COLO668 (cell line): ENCODE results near the gene GPR27.

Experiments used
- DNase-seq: peaks from one replicate; lab custom pipeline; 2025; ENCODE audit not compliant: unreplicated experiment; lab: John Stamatoyannopoulos, UW

Gene GPR27

DNA sequence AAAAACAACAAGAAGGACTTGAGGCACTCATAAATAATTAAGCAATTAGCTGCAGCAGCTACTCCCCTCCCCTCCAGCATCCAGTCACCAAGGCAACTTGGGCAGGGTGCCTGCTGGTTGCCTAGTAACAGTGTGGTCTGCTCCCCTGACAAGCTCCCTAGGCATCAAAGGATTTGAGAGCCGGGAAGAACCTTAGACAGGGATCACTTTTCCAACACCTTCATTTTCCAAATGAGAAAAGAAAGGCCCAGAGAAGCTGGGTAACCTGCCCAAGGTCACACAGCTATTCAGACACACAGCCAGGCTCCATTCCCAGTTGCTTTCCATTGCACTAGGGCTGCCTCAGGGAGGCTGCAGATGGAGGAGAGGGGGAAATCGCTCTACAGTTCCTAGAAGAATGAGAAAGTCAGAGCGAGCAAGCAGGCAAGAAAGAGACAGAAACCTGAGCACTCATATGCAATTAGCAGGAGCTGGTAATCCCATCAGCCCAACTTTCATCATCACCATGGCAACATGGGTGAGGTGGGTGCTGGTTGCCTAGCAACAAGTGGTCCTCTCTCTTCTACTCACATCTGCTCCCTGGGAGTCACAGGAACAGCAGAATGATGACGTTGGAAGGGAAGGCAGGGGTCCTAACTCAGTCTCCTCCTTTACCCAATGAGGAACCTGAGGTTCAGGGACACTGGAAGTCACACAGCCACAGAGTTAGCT lies 24.9 kb upstream of the GPR27 start:
- DNase-seq: peak; percentile 15

DNA sequence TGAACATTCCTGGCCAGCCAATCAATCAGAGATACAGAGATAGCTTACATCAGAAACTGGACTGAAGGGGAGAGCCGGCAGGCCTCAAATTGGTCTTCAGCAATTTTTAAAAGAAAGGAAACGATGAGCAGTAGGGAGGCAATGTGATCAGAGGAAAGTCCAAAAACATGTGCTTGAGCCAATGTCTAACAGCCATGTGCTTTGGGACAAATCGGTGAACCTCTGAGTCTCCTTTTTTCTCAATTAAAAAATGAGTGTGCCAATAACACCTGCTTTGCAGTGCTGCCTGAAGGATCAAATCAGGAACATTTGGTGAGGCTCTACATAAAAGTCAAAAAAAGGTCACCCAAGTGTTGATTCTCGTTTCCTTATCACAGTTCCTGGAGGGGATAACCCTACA lies 21.0 kb upstream of the GPR27 start:
- DNase-seq: no peak

DNA sequence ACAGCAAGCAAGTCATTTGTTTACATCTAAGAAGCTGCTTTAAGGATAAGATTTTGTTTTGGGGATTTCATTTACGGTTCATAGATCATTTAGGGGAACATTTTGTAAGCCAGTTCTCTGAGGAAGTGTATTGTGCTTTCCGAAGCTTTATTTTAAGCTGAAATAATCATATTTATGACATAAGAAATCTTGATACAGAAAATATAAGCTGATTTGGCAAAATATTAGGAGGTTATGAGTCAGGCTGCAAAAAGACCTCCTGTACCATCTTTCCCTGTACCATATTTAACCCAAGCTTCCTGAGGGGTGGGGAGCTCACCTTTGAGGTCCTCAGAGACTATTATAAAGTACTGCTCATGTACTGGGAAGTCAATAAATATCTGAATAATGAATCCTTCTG lies 20.3 kb upstream of the GPR27 start:
- no peak for DNase-seq

DNA sequence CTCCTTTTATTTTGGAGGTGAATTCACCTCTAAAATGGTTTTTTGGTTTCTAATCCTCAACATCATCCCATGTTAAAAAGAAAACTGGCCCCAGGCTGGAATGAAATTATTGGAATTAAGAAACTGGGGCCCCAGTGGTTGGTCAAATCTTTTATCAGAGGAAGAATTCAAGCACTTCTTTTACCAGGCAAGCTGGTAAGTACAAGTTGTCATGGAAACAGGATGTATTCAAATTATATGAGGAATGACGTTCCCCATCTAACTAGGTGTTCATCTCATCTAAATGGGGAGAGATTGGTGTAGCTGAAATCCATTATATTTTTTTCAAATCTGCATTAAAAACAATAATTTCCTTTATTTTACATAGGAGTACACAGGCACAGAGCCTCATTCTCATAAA lies 18.8 kb upstream of the GPR27 start:
- DNase-seq: no peak

DNA sequence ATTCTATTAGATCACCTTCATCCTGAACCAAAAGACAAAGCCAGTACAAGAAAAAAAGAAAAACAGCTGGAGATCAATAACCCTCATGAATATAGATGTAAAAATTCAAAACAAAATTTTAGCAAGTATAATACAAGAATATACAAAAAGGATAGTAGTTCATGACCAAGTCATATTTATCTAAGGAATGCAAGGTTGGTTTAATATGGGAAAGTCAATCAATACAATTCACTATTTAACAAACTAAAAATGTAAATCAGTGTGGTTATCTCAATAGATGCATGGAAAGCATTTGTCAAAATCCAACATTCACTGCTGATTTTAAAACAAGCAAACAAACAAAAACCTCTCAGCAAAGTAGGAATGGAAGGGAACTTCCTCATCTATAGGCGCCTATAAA lies 11.0 kb upstream of the GPR27 start:
- DNase-seq: no peak

DNA sequence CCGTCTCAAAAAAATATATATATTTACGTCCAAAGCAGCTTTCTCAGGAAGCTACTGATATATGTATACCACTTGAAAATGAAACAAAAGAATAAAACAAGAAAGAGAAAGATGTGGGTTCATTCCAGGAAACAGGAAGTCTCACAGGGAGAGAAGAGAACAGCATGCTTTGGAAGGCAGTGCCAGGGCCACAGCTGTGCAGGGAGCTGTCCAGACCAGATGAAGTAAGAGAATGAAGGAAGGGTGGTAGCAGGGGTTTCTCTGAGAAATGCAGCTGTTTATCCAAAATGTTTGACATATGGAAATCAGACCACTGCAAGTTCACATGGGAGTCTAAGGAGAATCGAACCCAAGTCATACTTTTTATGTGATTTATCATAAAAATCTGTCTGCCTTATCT lies 8.9 kb upstream of the GPR27 start:
- no peak for DNase-seq

DNA sequence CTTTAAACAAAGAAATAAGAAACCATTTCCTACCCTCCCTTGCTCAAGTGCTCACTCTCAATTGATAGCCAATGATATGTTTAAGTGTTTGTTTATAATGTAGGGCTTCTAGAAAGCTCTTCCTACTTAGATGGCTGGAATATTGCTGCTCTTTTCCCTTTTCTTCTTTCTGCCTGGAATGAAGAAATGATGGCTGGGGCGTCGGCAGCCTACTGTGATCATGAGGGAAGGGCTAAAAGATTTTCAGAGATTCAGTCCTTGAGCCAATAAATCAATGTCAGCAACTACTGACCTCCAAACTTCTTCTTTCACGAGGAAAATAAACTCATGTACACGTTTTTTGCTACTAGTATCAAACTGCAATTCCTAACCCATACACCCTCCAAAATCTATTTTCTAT lies 2.1 kb upstream of the GPR27 start:
- no peak for DNase-seq

DNA sequence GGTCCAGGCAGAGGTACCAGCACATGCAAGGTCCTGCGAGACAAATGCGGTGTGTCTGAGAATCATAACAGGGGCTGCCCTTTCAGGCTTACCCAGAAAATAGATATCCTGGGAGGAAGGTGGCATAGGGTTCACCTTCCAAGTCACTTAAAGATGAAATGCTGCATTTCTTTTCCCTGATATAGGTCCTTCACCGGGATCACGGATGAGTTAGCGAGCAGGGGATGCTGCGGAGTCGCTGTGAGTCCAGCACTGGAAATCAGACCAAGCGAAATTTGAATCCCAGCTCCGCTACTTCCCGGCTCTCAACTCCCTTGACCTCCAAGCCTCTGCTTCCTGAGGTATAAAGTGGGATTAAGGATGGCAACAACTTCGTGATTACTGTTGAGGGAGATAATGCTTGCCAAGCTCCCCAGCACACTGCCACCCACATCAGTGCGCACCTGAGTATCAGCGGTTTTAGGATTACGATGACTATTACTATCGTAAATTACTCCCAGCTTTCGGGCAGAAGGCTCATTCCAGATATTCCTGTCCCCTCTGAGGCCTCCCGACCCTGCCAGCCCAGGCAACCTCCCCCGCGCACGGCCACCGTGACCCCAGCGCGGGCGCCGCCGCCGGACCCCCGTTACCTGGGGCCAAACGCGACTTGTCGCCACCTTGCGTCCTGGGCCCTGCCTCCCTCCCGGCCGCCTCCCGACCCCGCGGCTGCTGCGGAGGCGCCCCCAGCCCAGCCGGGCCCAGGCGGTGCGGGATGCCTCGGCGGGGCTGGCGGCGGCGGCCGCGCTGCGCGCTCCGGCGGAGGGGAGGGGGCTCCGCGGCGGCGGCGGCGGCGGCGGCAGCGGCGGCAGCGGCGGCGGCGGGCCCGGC lies 589 bp upstream of the GPR27 start:
- peak; percentile 48 for DNase-seq

DNA sequence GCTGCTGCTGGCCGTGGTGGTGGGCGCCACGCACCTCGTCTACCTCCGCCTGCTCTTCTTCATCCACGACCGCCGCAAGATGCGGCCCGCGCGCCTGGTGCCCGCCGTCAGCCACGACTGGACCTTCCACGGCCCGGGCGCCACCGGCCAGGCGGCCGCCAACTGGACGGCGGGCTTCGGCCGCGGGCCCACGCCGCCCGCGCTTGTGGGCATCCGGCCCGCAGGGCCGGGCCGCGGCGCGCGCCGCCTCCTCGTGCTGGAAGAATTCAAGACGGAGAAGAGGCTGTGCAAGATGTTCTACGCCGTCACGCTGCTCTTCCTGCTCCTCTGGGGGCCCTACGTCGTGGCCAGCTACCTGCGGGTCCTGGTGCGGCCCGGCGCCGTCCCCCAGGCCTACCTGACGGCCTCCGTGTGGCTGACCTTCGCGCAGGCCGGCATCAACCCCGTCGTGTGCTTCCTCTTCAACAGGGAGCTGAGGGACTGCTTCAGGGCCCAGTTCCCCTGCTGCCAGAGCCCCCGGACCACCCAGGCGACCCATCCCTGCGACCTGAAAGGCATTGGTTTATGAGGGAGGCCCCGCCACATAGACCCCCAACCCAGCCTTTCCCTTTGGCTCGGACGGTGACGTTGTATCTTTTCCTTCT lies 1.1 kb downstream of the GPR27 start:
- peak; percentile 56 for DNase-seq

DNA sequence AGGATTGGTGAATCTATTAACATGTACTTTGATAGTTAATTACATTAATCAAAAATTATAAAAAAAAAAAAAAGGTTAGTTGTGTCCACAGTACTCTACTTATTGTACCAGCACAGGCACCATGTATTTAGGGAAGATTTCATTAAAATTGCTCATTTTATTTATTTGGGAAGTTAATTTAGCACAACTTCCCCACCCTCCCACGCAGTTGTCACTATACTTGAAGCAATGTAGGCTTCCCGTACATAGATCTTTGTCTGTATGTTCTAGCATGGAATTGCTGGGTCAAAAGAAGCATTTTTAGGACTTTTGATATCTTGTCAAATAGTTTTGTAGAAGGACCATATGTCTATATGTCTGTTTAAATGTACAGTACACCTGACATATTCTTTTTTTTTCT lies 4.4 kb downstream of the GPR27 start:
- no peak for DNase-seq

DNA sequence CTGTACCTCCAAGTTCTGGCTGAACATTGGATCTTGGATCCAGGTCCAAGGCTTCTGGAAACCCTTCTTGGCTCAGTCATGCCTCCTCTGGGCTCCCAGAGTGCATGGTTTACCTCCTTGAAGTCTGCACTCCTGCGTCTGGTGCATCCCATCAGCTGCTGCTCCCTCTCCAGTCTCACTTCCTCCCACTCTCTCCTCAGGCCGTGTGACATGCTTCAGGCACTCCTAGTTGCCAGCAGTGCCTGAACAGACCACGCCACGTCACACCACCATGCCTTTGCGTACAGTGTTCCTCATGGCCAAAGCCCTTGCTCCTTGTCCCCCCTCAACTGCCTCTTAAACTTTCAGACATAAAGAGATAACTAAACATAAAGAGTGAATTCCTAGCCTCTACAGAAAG lies 5.7 kb downstream of the GPR27 start:
- DNase-seq: no peak

DNA sequence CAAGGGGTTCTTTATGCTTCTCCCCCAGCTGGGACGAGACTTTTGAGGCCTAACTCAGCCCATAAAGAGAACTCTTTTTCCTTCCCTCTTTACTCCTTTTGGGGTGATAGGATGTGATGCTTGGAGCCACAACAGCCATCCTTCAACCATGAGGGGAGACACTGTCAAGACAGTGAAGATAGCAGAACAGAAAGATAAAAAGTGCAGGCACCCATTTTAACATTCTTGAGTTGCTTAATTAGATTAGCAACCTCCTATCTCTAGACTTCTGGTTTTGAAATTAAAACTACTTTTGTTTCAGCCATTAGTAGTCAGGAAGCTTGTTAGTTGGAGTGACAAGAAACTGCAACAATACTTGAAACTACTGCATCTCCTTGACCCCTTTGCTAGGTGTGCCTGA lies 6.5 kb downstream of the GPR27 start:
- no peak for DNase-seq

DNA sequence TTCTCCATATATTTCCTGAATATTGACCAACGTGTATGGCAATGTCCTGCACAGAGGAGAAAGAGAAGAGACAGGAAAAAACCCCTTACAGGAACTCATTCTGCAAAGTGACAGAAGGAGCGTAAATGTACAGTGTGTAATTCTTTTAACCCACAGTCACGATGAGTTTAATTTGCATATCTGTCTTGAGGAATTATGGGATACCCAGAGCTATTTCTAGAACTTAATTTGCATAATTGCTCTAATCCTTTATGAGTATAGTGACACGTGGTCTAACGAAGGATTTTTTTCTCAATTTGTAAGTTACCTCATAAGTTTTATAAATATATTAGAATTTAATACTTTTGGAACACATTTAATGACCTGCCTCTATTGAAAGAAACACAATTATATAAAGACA lies 9.8 kb downstream of the GPR27 start:
- no peak for DNase-seq

DNA sequence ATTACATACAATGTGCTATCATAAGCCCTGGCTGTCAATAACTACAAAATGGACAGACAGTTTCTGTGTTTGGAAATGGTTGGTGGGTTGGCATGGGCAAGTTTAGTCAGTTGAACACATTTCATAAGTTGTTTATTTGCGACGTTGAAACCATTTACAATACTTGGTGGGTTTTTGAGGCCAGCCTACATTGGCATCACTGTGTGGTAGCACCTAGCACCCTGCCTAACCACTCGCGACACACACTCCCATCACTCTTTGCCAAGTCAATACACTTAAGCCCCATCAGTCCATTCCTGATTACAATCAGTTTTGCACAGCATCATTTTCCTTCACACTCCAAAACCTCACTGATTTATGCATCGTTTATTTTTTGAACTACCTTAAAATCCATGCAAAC lies 17.5 kb downstream of the GPR27 start:
- no peak for DNase-seq

DNA sequence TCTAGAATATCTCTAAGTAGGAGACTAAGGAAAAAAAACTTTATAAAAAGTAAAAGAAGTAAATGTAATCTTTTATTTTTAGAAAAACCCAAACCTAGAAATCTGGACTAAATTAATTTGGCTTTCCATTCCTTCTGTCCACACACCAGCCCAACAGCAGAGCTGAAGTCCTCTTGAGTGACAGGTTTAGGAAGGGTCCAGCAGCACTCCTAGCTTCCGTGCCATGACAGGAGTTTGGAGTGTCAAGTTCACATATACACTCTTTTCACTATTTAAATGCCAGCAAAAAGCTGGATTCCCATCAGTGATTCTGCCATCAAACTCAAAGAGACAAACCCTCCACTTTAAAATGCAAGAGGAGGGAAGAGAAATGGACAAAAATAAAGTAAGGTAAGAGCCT lies 18.2 kb downstream of the GPR27 start:
- no peak for DNase-seq

DNA sequence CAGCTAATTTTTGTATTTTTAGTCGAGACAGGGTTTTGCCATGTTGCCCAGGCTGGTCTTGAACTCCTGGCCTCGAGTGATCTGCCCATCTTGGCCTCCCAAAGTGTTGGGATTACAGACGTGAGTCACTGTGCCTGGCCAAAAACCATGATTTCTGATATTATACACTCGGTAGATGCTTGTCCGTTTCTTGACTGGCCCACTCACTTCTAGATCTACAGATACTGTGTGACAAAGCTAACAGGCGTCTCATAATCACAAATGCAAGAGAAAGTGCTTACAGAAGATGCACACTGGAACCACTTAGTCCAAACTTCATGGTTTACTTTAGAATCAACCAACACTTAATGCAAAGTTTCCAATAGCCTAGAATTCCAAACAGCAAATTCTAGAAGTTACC lies 22.9 kb downstream of the GPR27 start:
- DNase-seq: no peak

DNA sequence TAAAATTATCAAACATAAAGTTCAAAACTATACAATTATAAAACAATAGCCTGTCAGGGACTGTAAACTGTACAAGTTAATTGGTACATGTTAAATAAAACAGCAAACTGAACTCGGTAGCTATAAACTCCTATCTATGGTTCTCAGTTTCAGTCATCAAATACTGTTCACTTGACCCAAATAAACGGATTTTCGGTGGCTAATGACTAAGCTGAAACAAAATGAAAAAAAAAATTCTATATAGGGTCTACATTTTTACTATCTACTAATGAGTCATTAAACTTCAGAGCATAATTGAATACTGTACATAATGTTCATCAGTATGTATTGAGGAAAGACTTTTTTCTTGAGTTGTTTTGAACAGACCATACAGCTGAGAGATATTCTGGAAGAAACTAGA lies 24.7 kb downstream of the GPR27 start:
- DNase-seq: no peak

DNA sequence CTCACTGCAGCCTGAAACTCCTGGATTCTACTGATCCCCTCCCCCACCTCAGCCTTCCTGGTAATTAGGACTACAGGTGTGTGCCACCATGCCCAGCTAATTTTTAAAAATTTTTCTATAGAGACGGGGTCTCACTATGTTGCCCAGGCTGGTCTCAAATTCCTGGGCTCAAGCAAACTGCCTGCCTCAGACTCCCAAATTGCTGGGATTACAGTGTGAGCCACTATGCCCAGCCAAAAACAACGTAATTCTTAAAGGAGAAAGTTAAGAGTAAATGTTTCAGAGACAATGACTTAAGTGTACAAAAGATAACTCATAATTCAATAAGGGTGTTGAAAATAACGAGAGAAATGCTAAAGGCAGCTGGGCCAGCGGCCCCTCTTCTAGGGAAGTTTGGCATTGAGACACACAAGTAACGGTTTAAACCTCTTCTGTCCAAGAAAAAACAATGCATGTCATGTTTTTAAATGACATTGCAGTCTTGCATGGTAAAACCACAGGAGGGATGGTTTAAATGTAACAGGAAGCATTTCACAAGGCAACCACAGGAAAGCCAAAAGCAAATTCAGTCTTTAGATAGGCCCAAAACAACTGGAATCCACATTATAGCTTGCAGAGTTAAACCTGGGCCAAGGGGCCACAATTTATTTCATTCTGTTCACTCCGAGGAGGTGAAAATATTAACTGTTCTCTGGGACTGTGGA lies 26.2 kb downstream of the GPR27 start:
- DNase-seq: no peak

DNA sequence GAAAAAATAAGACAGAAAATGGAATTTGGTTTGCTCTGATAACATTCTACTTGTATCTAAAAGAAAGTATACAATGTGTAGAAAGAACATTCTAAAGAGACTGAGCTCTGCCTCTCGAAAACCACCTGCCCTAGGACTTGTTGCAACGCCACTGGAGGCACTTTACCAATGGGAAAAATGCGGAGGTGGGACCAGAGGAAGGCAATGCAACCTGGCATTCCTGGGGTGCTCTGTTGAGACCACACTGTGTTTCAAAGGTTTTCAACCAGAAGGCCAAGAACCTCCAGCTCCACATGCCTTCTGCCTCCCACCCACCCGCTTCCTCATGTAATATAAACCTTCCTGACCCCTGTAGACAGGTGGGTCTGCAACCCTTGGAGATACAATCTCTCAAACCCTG lies 26.8 kb downstream of the GPR27 start:
- DNase-seq: no peak

DNA sequence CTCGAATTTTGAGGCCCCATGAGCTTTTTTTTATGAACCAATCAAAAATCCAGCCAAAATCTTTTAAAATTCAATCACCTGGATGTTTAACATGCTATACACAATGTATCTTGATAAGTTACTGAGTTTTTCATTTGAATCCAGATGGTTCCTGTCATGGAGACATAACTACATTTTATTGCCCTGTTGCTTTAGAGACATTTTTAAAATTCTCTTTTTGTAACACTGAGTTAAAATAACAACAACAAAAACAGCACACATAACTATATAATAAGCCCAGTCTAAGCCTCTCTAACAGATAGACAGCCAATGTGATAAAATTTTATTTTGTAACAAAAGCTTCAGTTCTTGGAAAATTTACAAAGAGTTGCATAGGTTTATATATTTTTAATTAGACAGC lies 29.5 kb downstream of the GPR27 start:
- no peak for DNase-seq

DNA sequence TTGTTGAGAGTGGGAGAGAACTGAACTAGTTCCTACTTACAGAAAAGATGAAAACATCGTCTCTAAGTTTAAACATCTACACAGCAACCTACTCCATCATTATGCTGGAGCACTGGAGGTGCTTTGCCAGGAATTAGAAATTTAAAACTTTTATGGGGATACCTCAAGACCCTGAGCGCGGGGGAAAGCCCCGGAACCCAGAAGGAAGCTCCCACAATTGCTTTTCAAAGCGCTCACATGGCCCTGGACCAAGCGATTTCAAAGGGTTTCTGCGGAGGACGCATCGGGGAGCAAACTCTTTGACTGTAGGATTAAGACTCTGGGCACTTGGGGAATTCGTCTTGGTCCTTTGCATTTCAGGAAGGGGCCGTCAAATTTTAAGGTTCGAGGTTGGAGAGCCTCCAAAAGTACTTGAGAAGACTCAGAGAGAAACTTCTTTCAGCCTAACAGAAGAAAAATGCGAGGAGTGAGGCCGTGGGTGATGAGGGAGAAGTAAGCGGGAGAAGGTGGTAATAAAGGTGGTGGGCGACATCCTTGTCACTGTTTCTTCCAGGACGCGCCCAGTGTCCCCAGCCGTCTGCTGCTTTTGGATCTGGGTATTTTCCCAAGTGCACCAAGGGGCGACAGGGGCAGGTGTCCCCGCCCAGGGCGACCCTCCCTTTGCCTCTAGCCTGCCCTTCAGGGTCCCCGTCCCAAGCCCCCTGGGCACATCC lies 30.7 kb downstream of the GPR27 start:
- DNase-seq: no peak
